SU-DHL-6 (cell line): ENCODE data around the gene OVOL1.

Experiments
- H2AFZ ChIP-seq: fragments of 200-600 bp; sonication (generic); 2 replicates; pipeline ENCODE4 v1.6.1; 2014; ENCODE audit warnings: low read depth, mild to moderate bottlenecking, moderate library complexity, mixed read lengths, antibody characterized with exemption, low read length; ENCODE audit not compliant: severe bottlenecking
- H3F3A ChIP-seq: fragments of 200-600 bp; shearing (Covaris generic); 2 replicates; pipeline ENCODE4 v1.6.0; 2016; ENCODE audit warnings: antibody characterized with exemption, mild to moderate bottlenecking; ENCODE audit not compliant: insufficient read depth
- H3K27ac ChIP-seq: fragments of 200-600 bp; sonication (generic); 2 replicates; pipeline ENCODE4 v1.5.1; 2016; ENCODE audit warnings: low read depth, mild to moderate bottlenecking, low read length, moderate library complexity, mixed read lengths
- H3K27me3 ChIP-seq: fragments of 200-600 bp; sonication (generic), shearing (Covaris generic); 2 replicates; pipeline ENCODE4 v1.6.0; 2014; ENCODE audit warnings: mild to moderate bottlenecking, low read length
- H3K36me3 ChIP-seq: fragments of 200-600 bp; sonication (generic); 2 replicates; pipeline ENCODE4 v1.6.1; 2014; ENCODE audit warnings: mild to moderate bottlenecking, low read length, mixed read lengths
- H3K4me2 ChIP-seq: fragments of 300-600, 200-600 bp; shearing (Covaris generic), sonication (generic); 2 replicates; pipeline ENCODE4 v1.6.0; 2014; ENCODE audit warnings: low read length, low read depth, mild to moderate bottlenecking; ENCODE audit not compliant: poor library complexity, severe bottlenecking
- H3K4me3 ChIP-seq: fragments of 200-600 bp; sonication (generic); 2 replicates; pipeline ENCODE4 v1.5.1; 2014; ENCODE audit warnings: antibody characterized with exemption, low read length, mild to moderate bottlenecking, mixed read lengths; ENCODE audit not compliant: insufficient read depth, poor library complexity, severe bottlenecking
- H3K79me2 ChIP-seq: fragments of 200-600 bp; sonication (generic); 2 replicates; pipeline ENCODE4 v1.6.1; 2014; ENCODE audit warnings: mild to moderate bottlenecking, low read length, moderate library complexity; ENCODE audit not compliant: insufficient read depth
- H3K9ac ChIP-seq: fragments of 200-600 bp; sonication (generic); 2 replicates; pipeline ENCODE4 v1.7.0; 2014; ENCODE audit warnings: mild to moderate bottlenecking, low read length
- H3K9me2 ChIP-seq: fragments of 200-600 bp; sonication (generic); replicated peaks from 2 replicates; pipeline ENCODE4 v1.6.1; 2014; ENCODE audit warnings: low read length; ENCODE audit not compliant: insufficient read depth
- H3K9me3 ChIP-seq: fragments of 200-600 bp; sonication (generic); 2 replicates; pipeline ENCODE4 v1.6.1; 2014; ENCODE audit warnings: low read length, mixed read lengths; ENCODE audit not compliant: insufficient read depth
- H4K20me1 ChIP-seq: fragments of 200-600 bp; sonication (generic); 2 replicates; pipeline ENCODE4 v1.6.1; 2014; ENCODE audit warnings: low read depth, mild to moderate bottlenecking, antibody characterized with exemption, low read length, moderate library complexity, mixed read lengths
- CTCF ChIP-seq: fragments of 200-600 bp; sonication (generic); IDR thresholded peaks from one replicate; pipeline ENCODE4 v1.5.1; 2017; ENCODE audit warnings: antibody characterized with exemption, mild to moderate bottlenecking, low read length, moderate library complexity; ENCODE audit not compliant: insufficient read depth, poor library complexity, severe bottlenecking
- EZH2phosphoT487 ChIP-seq: fragments of 200-600 bp; sonication (generic), shearing (Covaris generic); conservative IDR thresholded peaks from 2 replicates; pipeline ENCODE4 v1.6.1; 2018; ENCODE audit warnings: mild to moderate bottlenecking, antibody characterized with exemption, low read length, moderate library complexity, mixed read lengths

Gene OVOL1

GRCh38 chr11:65771589-65772112, 15.2 kb upstream of the OVOL1 start:
- TF ChIP-seq EZH2phosphoT487 (no peak), CTCF (no peak)
- 0 out of 2 replicates have a peak, but pooled peaks cover 5% of the 10 kb centered on the region for H3F3A ChIP-seq
- no peak overlapping the region for H3K4me3 ChIP-seq
- H3K27me3 ChIP-seq, result no peaks in the 10 kb centered on the region
- no peaks in the 10 kb centered on the region for H3K36me3 ChIP-seq
- H3K27ac ChIP-seq, result no peak overlapping the region
- H3K9me2 ChIP-seq, result no peaks in the 10 kb centered on the region
- no peak overlapping the region for H2AFZ ChIP-seq
- H3K9me3 ChIP-seq, result no peaks in the 10 kb centered on the region
- no peaks in the 10 kb centered on the region for H4K20me1 ChIP-seq
- H3K9ac ChIP-seq, result no peak overlapping the region
- H3K4me2 ChIP-seq, result no peak overlapping the region
- no peaks in the 10 kb centered on the region for H3K79me2 ChIP-seq

GRCh38 chr11:65773784-65774411, 13.0 kb upstream of the OVOL1 start:
- no peak overlapping the region for H3K4me2 ChIP-seq
- H3K36me3 ChIP-seq, result no peaks in the 10 kb centered on the region
- H3K79me2 ChIP-seq, result no peaks in the 10 kb centered on the region; the same call in 1 of the 2 replicates
- H3F3A ChIP-seq, result 0 out of 2 replicates have a peak, but pooled peaks cover 5% of the 10 kb centered on the region
- H3K27ac ChIP-seq, result no peak overlapping the region
- H3K4me3 ChIP-seq, result no peak overlapping the region
- no peaks in the 10 kb centered on the region for H3K9me2 ChIP-seq
- no peak for TF ChIP-seq CTCF
- no peak for TF ChIP-seq EZH2phosphoT487
- H3K9me3 ChIP-seq, result no peaks in the 10 kb centered on the region
- H2AFZ ChIP-seq, result no peak overlapping the region
- H3K27me3 ChIP-seq, result no peaks in the 10 kb centered on the region
- H3K9ac ChIP-seq, result no peak overlapping the region
- no peaks in the 10 kb centered on the region for H4K20me1 ChIP-seq

- Histone ChIP-seq H3K9me2 (no peaks in the 10 kb centered on the region), H3K9me3 (no peaks in the 10 kb centered on the region), H3K27me3 (no peaks in the 10 kb centered on the region), H3K27ac (no peak overlapping the region), H3K36me3 (no peaks in the 10 kb centered on the region), H2AFZ (no peak overlapping the region), H3K79me2 (peaks cover 7% of the 10 kb centered on the region; the same call in 1 of the 2 replicates), H3K4me3 (no peak overlapping the region), H4K20me1 (no peaks in the 10 kb centered on the region), H3F3A (0 out of 2 replicates have a peak, but pooled peaks cover 5% of the 10 kb centered on the region), H3K9ac (no peak overlapping the region), H3K4me2 (no peak overlapping the region)
- no peak for TF ChIP-seq EZH2phosphoT487
- TF ChIP-seq CTCF, result no peak
Measured at GRCh38 chr11:65774525-65775306, 12.1 kb upstream of the OVOL1 start.
